ENCODE data around the gene RNASE11. TPM values are rescaled to one million over a fixed set of nuclear protein-coding genes. Genes with fewer than 3 reads are reported as not detected.

RNASE11 gene
- polyA plus RNA-seq, 3 donors, result not detected

- H3K27ac ChIP-seq (ENCODE audit: low read depth, low read length), result no peak overlapping the region
- WGBS, 3 donors, result 56 to 71% (median 61%) methylated on average over 11 of the region's 11 CpGs
These were observed 31.1 kb downstream of the RNASE11 start for GRCh38 chr14:20556500-20557211.

DNA sequence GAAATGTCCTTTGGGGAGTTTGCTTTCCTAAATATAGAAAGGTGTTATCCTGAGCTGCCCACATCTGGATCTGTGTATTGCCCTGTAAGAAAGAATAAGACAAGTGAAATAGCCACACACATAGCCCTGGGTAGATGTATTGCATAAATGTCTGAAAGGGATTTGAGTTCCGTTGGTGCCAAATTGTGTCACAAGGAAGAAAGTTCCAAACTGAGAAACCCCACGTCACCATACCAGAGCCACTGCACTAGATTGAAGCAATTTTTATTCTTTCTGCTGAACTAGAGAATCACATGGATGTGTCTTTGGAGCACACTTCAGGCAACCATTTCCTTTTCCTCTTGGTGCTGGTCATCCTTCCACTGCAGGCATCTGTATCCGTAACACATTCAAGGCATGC lies 32.0 kb downstream of the RNASE11 start:
- 54 to 84% (median 60%) methylated on average over 3 of the region's 3 CpGs for WGBS, 3 donors
- no peak overlapping the region for H3K27ac ChIP-seq (ENCODE audit: low read depth, low read length)

DNA sequence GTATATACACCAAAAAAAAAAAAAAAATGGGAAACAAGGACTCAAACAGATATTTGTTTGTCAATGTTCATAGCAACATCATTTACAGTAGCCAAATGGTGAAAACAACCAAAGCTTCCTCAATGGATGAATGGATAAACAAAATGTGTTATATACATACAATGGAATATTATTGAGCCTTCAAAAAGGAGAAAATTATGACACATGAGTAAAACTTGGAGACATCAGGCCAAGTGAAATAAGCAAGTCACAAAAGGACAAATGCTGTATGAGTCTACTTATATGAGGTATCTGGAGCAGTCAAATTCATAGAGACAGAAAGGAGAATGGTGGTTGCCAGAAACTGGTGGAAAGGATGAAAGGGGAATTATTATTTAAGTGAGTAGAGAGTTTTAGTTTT lies 34.8 kb downstream of the RNASE11 start:
- no peak overlapping the region for H3K27ac ChIP-seq (ENCODE audit: low read depth, low read length)

DNA sequence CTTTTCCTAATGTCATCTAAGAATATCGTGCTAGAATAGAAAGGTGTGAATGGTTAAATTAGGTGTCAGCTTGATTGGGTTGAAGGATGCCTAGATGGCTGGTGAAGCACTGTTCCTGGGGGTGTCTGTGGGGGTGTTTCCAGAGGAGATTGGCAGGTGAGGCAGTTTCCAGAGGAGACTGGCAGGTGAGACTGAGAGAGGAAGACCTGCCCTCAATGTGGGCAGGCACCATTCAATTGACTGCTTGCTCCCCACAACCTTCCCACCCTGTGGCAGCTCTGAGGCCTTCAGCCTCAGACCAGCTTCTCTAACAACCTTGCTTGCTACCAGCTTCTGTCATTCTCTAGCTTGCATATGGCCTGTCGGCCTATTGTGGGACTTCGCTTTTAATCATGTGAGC lies 36.2 kb downstream of the RNASE11 start:
- 91 to 97% (median 92%) methylated on average over 3 of the region's 3 CpGs for WGBS, 3 donors
- H3K27ac ChIP-seq (ENCODE audit: low read depth, low read length), result no peak overlapping the region

GRCh38 chr14:20550926-20551325 lies 36.9 kb downstream of the RNASE11 start:
- H3K27ac ChIP-seq (ENCODE audit: low read depth, low read length), result no peak overlapping the region

DNA sequence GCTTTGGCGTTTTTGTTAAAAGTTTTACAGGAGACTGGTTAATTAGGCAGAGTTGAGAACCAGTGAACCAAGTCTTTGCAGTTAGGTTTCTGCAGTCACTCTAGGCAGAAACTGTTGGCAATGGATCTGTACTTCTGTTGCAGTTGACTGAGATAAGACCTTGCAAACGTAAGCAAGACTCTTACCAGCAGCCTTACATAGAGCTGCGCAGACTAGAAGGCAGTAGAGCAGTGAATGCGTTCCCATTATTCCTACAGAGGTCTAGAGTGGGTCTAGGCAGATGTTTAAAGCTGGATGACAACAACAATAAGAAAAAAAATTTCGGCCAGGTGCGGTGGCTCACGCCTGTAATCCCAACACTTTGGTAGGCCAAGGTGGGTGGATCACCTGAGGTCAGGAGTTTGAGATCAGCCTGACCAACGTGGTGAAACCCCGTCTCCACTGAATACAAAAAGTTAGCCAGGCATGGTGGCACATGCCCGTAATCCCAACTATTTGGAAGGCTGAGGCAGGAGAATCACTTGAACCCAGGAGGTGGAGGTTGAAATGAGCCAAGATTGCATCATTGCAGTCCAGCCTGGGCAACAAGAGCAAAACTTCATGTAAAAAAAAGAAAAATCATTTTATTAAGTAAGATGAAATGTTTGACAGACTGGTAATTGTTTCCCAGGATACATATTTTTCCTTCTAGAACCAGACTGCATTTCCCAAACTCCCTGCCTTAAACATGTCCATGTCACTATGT lies 39.2 kb downstream of the RNASE11 start:
- 80 to 93% (median 92%) methylated on average over 10 of the region's 10 CpGs for WGBS, 3 donors

More at GRCh38 chr14:20550926-20551325, 36.9 kb downstream of the RNASE11 start:
- WGBS, 3 donors, result 84 to 93% (median 91%) methylated on average over 2 of the region's 2 CpGs

GRCh38 chr14:20546877-20547276 lies 40.9 kb downstream of the RNASE11 start:
- 48 to 60% (median 50%) methylated on average over 3 of the region's 3 CpGs for WGBS, 3 donors
- no peak overlapping the region for H3K27ac ChIP-seq (ENCODE audit: low read depth, low read length)

More for the DNA sequence above, 39.2 kb downstream of the RNASE11 start:
- no peak overlapping the region for H3K27ac ChIP-seq (ENCODE audit: low read depth, low read length)

DNA sequence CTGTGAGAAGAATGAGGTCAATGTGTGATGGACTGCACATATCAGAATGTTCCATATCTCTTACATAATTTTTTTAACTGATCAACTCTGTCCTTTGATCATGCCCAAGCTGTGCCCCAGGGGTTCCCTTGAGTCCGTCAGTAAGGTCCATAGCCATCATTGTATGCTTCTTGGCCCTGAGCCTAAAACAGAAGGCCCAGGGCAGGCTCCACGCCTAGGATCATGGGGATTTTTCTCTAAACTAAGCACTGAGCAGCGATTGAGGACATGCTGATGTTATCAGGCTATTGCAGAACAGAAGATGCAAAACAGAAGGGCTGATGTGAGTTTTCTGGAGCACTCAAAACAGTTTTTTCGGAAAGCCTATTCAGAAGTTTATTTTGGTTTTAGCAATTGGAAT lies 47.9 kb downstream of the RNASE11 start:
- H3K27ac ChIP-seq (ENCODE audit: low read depth, low read length), result no peak overlapping the region
- 61 to 69% (median 66%) methylated on average over 4 of the region's 4 CpGs for WGBS, 3 donors

Other genes starting within 250 kb of the RNASE11 start
- 10 to 100 TPM in 2 of 3 donors, 1 to 10 TPM in 1; 8.7 to 16.9 (median 11.0) TPM for gene PARP2, start 244.4 kb downstream of the RNASE11 start, polyA plus RNA-seq
- 10 to 100 TPM in 2 of 3 donors, 1 to 10 TPM in 1; 5.4 to 16.2 (median 14.6) TPM for gene TEP1, start 174.5 kb downstream of the RNASE11 start, polyA plus RNA-seq
- gene KLHL33, start 151.8 kb downstream of the RNASE11 start, polyA plus RNA-seq, result 1 to 10 TPM in 1 of 3 donors, under 1 TPM in 2; 0.09 to 1.6 (median 0.27) TPM
- 10 to 100 TPM; 19.5 to 26.7 (median 22.4) TPM for gene OSGEP, start 133.2 kb downstream of the RNASE11 start, polyA plus RNA-seq
- gene APEX1, start 132.8 kb downstream of the RNASE11 start, polyA plus RNA-seq, result 100 to 1,000 TPM in 2 of 3 donors, 10 to 100 TPM in 1; 94.2 to 151 (median 116) TPM
- gene PIP4P1, start 126.6 kb downstream of the RNASE11 start, polyA plus RNA-seq, result 10 to 100 TPM; 19.0 to 36.6 (median 24.6) TPM
- gene PNP, start 118.6 kb downstream of the RNASE11 start, polyA plus RNA-seq, result 100 to 1,000 TPM in 1 of 3 donors, 10 to 100 TPM in 2; 17.0 to 182 (median 41.7) TPM
- under 1 TPM in 2 of 3 donors, not detected in 1; 0.05 to 0.09 TPM for gene RNASE10, start 82.5 kb downstream of the RNASE11 start, polyA plus RNA-seq
- gene RNASE9, start 27.0 kb downstream of the RNASE11 start, polyA plus RNA-seq, result not detected
- gene RNASE12, start 3.4 kb upstream of the RNASE11 start, polyA plus RNA-seq, result not detected
- gene OR6S1, start 53.7 kb upstream of the RNASE11 start, polyA plus RNA-seq, result not detected
- 100 to 1,000 TPM in 1 of 3 donors, 10 to 100 TPM in 2; 19.6 to 117 (median 78.8) TPM for gene RNASE4, start 96.6 kb upstream of the RNASE11 start, polyA plus RNA-seq
- gene ANG, start 100.8 kb upstream of the RNASE11 start, polyA plus RNA-seq, result 10 to 100 TPM; 16.0 to 71.9 (median 41.8) TPM
- not detected for gene EDDM3A, start 157.9 kb upstream of the RNASE11 start, polyA plus RNA-seq
- not detected for gene EDDM3B, start 180.4 kb upstream of the RNASE11 start, polyA plus RNA-seq
- gene RNASE6, start 193.3 kb upstream of the RNASE11 start, polyA plus RNA-seq, result 10 to 100 TPM in 1 of 3 donors, 1 to 10 TPM in 2; 3.2 to 12.5 (median 8.6) TPM
- gene RNASE1, start 214.8 kb upstream of the RNASE11 start, polyA plus RNA-seq, result 100 to 1,000 TPM; 143 to 531 (median 481) TPM